Mesendoderm (in vitro differentiated cells): ENCODE results near the gene MEIS1.

Experiments used
- DNase-seq: peaks from one replicate; pipeline ENCODE4 v3.0.0; 2013
- H2AK5ac ChIP-seq: 2 replicates; pipeline ENCODE4 v1.6.1; 2013; ENCODE audit warnings: low read length, inconsistent platforms
- H2BK120ac ChIP-seq: 2 replicates; pipeline ENCODE4 v1.6.1; 2013; ENCODE audit warnings: low read depth, mild to moderate bottlenecking, low read length, moderate library complexity, mixed read lengths
- H2BK15ac ChIP-seq: replicated peaks from 2 replicates; pipeline ENCODE4 v1.6.1; 2013; ENCODE audit warnings: low read depth, mild to moderate bottlenecking, moderate library complexity
- H2BK5ac ChIP-seq: 2 replicates; pipeline ENCODE4 v1.6.1; 2013; ENCODE audit warnings: low read length, inconsistent platforms
- H3K18ac ChIP-seq: 2 replicates; pipeline ENCODE4 v1.6.1; 2013; ENCODE audit warnings: mild to moderate bottlenecking, low read length, mixed read lengths
- H3K23ac ChIP-seq: one replicate; pipeline ENCODE4 v1.6.1; 2013; ENCODE audit warnings: low read length
- H3K27ac ChIP-seq: 2 replicates; pipeline ENCODE4 v1.5.1; 2013; ENCODE audit warnings: low read depth, mild to moderate bottlenecking, inconsistent platforms, low read length, moderate library complexity
- H3K27me3 ChIP-seq: 2 replicates; pipeline ENCODE4 v1.6.1; 2013; ENCODE audit warnings: low read length, control low read depth, mild to moderate bottlenecking, inconsistent platforms; ENCODE audit not compliant: insufficient read depth, poor library complexity
- H3K36me3 ChIP-seq: 2 replicates; pipeline ENCODE4 v1.6.1; 2013; ENCODE audit warnings: low read length, inconsistent platforms; ENCODE audit not compliant: control insufficient read depth, insufficient read depth
- H3K4ac ChIP-seq: one replicate; pipeline ENCODE4 v1.6.1; 2013; ENCODE audit warnings: low read depth, mild to moderate bottlenecking, low read length, moderate library complexity
- H3K4me1 ChIP-seq: 2 replicates; pipeline ENCODE4 v1.6.1; 2013; ENCODE audit warnings: low read depth, low read length, inconsistent platforms; ENCODE audit not compliant: control insufficient read depth
- H3K4me2 ChIP-seq: 2 replicates; pipeline ENCODE4 v1.6.1; 2013; ENCODE audit warnings: low read length
- H3K4me3 ChIP-seq: 2 replicates; pipeline ENCODE4 v1.5.1; 2013; ENCODE audit warnings: mild to moderate bottlenecking, low read length
- H3K56ac ChIP-seq: one replicate; pipeline ENCODE4 v1.6.1; 2013; ENCODE audit warnings: low read length
- H3K79me1 ChIP-seq: 2 replicates; pipeline ENCODE4 v1.6.1; 2013; ENCODE audit warnings: low read length, inconsistent platforms
- H3K79me2 ChIP-seq: 2 replicates; pipeline ENCODE4 v1.6.1; 2013; ENCODE audit warnings: mild to moderate bottlenecking, low read length; ENCODE audit not compliant: control insufficient read depth, insufficient read depth
- H3K9ac ChIP-seq: 2 replicates; pipeline ENCODE4 v1.6.1; 2013; ENCODE audit warnings: low read length, inconsistent platforms
- H4K5ac ChIP-seq: one replicate; pipeline ENCODE4 v1.6.1; 2013; ENCODE audit warnings: low read length
- H4K8ac ChIP-seq: one replicate; pipeline ENCODE4 v1.6.1; 2013; ENCODE audit warnings: low read depth, mild to moderate bottlenecking, control low read depth, low read length, moderate library complexity
- WGBS: extraction: QIAGEN DNeasy Blood & Tissue Kit; methylation state at CpG from one replicate; pipeline ENCODE4 v1.1.7; 2013; ENCODE audit warnings: low lambda C conversion rate, missing lambda C conversion rate; ENCODE audit not compliant: insufficient coverage; ENCODE audit errors: extremely low coverage; 5-methylcytosine and 5-hydroxymethylcytosine counted together

The MEIS1 gene

GRCh38 chr2:66461001-66461663, 26.2 kb downstream of the MEIS1 start:
- no peaks in the 10 kb centered on the region for H3K4me1 ChIP-seq

GRCh38 chr2:66461664-66462500, 27.0 kb downstream of the MEIS1 start:
- H2BK120ac ChIP-seq: no peak overlapping the region
- no peak overlapping the region for H2AK5ac ChIP-seq

More at GRCh38 chr2:66461001-66461663, 26.2 kb downstream of the MEIS1 start:
- no peak overlapping the region for H3K4ac ChIP-seq
- H3K9ac ChIP-seq: no peak overlapping the region
- no peaks in the 10 kb centered on the region for H3K79me1 ChIP-seq
- no peaks in the 10 kb centered on the region for H3K36me3 ChIP-seq
- H3K23ac ChIP-seq: no peak overlapping the region
- no peak overlapping the region for H2BK15ac ChIP-seq
- H4K5ac ChIP-seq: no peak overlapping the region
- no peak overlapping the region for H3K56ac ChIP-seq
- no peak overlapping the region for H3K4me2 ChIP-seq
- H3K18ac ChIP-seq: no peak overlapping the region
- WGBS: no CpG with 5 or more reads among the region's 3 CpGs
- no peak overlapping the region for H3K4me3 ChIP-seq
- H2AK5ac ChIP-seq: no peak overlapping the region
- H2BK5ac ChIP-seq: no peak overlapping the region
- no peak overlapping the region for H3K27ac ChIP-seq
- no peaks in the 10 kb centered on the region for H3K79me2 ChIP-seq
- H3K27me3 ChIP-seq: no peaks in the 10 kb centered on the region
- H2BK120ac ChIP-seq: no peak overlapping the region
- no peak for DNase-seq
- H4K8ac ChIP-seq: no peak overlapping the region

GRCh38 chr2:66462501-66462825, 27.5 kb downstream of the MEIS1 start:
- DNase-seq: no peak
- Histone ChIP-seq H3K18ac (no peak overlapping the region), H3K36me3 (no peaks in the 10 kb centered on the region), H3K27ac (no peak overlapping the region), H3K4ac (no peak overlapping the region), H2BK15ac (no peak overlapping the region), H2AK5ac (no peak overlapping the region), H3K4me2 (no peak overlapping the region), H3K23ac (no peak overlapping the region), H4K8ac (no peak overlapping the region), H4K5ac (no peak overlapping the region), H2BK5ac (no peak overlapping the region), H3K27me3 (no peaks in the 10 kb centered on the region), H3K79me1 (no peaks in the 10 kb centered on the region), H3K9ac (no peak overlapping the region), H3K4me3 (no peak overlapping the region), H3K4me1 (no peaks in the 10 kb centered on the region), H3K56ac (no peak overlapping the region), H2BK120ac (no peak overlapping the region), H3K79me2 (no peaks in the 10 kb centered on the region)
- WGBS: no CpG with 5 or more reads among the region's 5 CpGs

More at GRCh38 chr2:66461664-66462500, 27.0 kb downstream of the MEIS1 start:
- H3K9ac ChIP-seq: no peak overlapping the region
- no peak overlapping the region for H3K23ac ChIP-seq
- H3K4me1 ChIP-seq: no peaks in the 10 kb centered on the region
- H3K4ac ChIP-seq: no peak overlapping the region
- H3K79me2 ChIP-seq: no peaks in the 10 kb centered on the region
- no peaks in the 10 kb centered on the region for H3K27me3 ChIP-seq
- H3K79me1 ChIP-seq: no peaks in the 10 kb centered on the region
- no peak overlapping the region for H4K8ac ChIP-seq
- DNase-seq: no peak
- no peak overlapping the region for H3K56ac ChIP-seq
- H3K4me3 ChIP-seq: no peak overlapping the region
- no CpG with 5 or more reads among the region's 6 CpGs for WGBS
- H2BK15ac ChIP-seq: no peak overlapping the region
- H3K18ac ChIP-seq: no peak overlapping the region
- H3K36me3 ChIP-seq: no peaks in the 10 kb centered on the region
- H2BK5ac ChIP-seq: no peak overlapping the region
- no peak overlapping the region for H3K4me2 ChIP-seq
- no peak overlapping the region for H3K27ac ChIP-seq
- no peak overlapping the region for H4K5ac ChIP-seq

GRCh38 chr2:66463206-66463755, 28.4 kb downstream of the MEIS1 start:
- no peak overlapping the region for H2BK15ac ChIP-seq
- no peak overlapping the region for H3K56ac ChIP-seq
- H3K4me3 ChIP-seq: no peak overlapping the region
- H3K23ac ChIP-seq: no peak overlapping the region
- no peaks in the 10 kb centered on the region for H3K4me1 ChIP-seq
- no peak for DNase-seq
- no peak overlapping the region for H3K4ac ChIP-seq
- H3K27me3 ChIP-seq: no peaks in the 10 kb centered on the region
- H3K79me1 ChIP-seq: no peaks in the 10 kb centered on the region
- H3K79me2 ChIP-seq: no peaks in the 10 kb centered on the region
- H4K5ac ChIP-seq: no peak overlapping the region
- H2BK120ac ChIP-seq: no peak overlapping the region
- H2AK5ac ChIP-seq: no peak overlapping the region
- no peak overlapping the region for H2BK5ac ChIP-seq
- H4K8ac ChIP-seq: no peak overlapping the region
- no peaks in the 10 kb centered on the region for H3K36me3 ChIP-seq
- H3K4me2 ChIP-seq: no peak overlapping the region
- no peak overlapping the region for H3K27ac ChIP-seq
- no peak overlapping the region for H3K18ac ChIP-seq
- no peak overlapping the region for H3K9ac ChIP-seq
- WGBS: no CpG with 5 or more reads among the region's 3 CpGs

- Histone ChIP-seq H3K79me2 (no peaks in the 10 kb centered on the region), H3K23ac (no peak overlapping the region), H3K4me3 (no peak overlapping the region), H2BK120ac (no peak overlapping the region), H2BK15ac (no peak overlapping the region), H3K4ac (no peak overlapping the region), H4K5ac (no peak overlapping the region), H3K4me1 (peaks cover 3% of the 10 kb centered on the region), H2BK5ac (no peak overlapping the region), H3K18ac (no peak overlapping the region), H3K36me3 (no peaks in the 10 kb centered on the region), H4K8ac (no peak overlapping the region), H3K4me2 (no peak overlapping the region), H3K9ac (no peak overlapping the region), H3K27me3 (no peaks in the 10 kb centered on the region), H3K27ac (no peak overlapping the region), H3K79me1 (no peaks in the 10 kb centered on the region), H3K56ac (no peak overlapping the region), H2AK5ac (no peak overlapping the region)
- no peak for DNase-seq
- no CpG with 5 or more reads among the region's 4 CpGs for WGBS
Observed at GRCh38 chr2:66464930-66465637, 30.2 kb downstream of the MEIS1 start.
